ENCODE data around the gene MSLN. TPM values are rescaled to one million over a fixed set of nuclear protein-coding genes. Genes with fewer than 3 reads are reported as not detected.

MSLN gene
- total and polyA plus RNA-seq, 2 of the 13 experiments (the other 11 are each of a cell fraction or from before 2014, with no cell fraction given), result 2.0 to 2.3 TPM

DNA sequence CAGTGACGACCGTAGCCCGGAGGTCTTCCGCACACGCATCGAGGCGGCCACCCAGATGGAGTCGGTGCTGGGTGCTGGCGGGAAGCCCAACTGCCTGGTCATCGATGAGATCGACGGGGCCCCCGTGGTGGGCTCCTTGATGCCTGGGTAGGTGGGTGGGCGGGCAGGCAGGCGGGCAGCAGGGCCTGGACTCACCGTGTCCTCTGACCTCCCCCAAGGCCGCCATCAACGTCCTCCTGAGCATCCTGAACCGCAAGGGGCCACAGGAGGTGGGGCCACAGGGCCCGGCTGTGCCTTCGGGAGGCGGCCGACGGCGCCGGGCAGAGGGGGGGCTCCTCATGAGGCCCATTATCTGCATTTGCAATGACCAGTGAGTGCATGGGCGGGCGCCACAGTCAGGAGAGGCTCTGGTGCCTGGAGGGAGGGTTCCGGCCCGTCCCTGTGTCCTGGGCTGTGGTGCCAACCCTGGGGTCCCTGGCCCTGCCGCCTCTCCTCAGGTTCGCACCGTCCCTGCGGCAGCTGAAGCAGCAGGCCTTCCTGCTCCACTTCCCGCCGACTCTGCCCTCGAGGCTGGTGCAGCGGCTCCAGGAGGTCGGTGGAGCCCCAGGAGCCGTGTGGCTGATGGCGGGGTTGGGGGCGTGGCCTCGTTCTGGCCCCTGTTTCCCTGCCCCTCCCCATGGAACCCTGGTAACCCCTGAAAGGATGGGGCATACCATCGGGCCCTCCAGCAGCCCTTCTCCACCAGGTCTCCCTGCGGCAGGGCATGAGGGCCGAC is 31.9 kb downstream of the MSLN start (continued):
- TF ChIP-seq XBP1 (CRISPR knock-in tag; IDR thresholded peaks at IDR 0.05), result no peak

DNA sequence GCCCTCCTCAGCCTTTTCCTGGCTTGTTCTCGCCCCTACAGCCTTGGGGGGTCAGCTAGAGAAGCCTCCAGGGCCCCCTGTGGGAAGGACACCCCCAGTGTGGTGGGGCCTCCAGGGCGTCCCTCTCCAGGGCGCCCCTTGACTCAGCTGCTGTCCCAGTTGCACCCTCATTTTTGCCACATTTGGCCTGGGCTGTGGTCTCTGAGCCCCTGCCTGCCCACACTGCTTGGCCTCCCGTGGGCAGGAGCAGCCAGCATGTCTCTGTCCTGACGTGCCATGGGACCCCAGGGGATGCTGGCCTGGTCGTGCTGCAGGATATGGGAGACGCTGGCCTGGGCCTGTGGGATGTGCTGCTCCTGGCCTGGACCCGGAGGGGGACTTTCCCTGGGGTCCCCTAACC is 32.9 kb downstream of the MSLN start:
- H3K36me3 ChIP-seq (replicated peaks in 1 of 2; ENCODE audit: control insufficient read depth in 1 of 2, insufficient read depth in 2 of 2, low read length in 2 of 2), result peaks cover 6 to 9% of the 10 kb centered on the region in 2 experiments; a peak in 3 of 5 replicates
- POLR2A ChIA-PET, result no interaction called here
- FAIRE-seq (no peak), DNase-seq (ENCODE audit: low spot score) (no peak), ATAC-seq (no peak)
- H3K27ac ChIP-seq (ENCODE audit: extremely low read length, insufficient read depth, low read length), result no peak overlapping the region
- H3K9me3 ChIP-seq (ENCODE audit: low read length), result no peaks in the 10 kb centered on the region
- no peaks in the 10 kb centered on the region for H4K20me1 ChIP-seq (ENCODE audit: insufficient read depth, low read length)
- intact Hi-C loops (cut with micrococcal nuclease; ENCODE audit: unreplicated experiment), result no loop called here
- H3K9ac ChIP-seq (ENCODE audit: insufficient read depth, low read depth, low read length), result no peak overlapping the region
- H3K79me2 ChIP-seq (ENCODE audit: insufficient read depth, low read length), result peaks cover 3% of the 10 kb centered on the region
- in situ Hi-C loops (cut with HindIII; ENCODE audit: extremely low pct_ligation_motif_present, low pct_unique_long_range_greater_than_20kb), result no loop called here
- TF ChIP-seq, protein P1, sequence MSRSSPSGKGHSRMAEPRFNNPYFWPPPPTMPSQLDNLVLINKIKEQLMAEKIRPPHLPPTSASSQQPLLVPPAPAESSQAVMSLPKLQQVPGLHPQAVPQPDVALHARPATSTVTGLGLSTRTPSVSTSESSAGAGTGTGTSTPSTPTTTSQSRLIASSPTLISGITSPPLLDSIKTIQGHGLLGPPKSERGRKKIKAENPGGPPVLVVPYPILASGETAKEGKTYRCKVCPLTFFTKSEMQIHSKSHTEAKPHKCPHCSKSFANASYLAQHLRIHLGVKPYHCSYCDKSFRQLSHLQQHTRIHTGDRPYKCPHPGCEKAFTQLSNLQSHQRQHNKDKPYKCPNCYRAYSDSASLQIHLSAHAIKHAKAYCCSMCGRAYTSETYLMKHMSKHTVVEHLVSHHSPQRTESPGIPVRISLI (CRISPR knock-in tag; IDR thresholded peaks at IDR 0.05; ENCODE audit: borderline replicate concordance), result no peak
- TF ChIP-seq CREB1 (IDR thresholded peaks at IDR 0.05), result no peak
- TF ChIP-seq CREB1 (CRISPR knock-in tag; IDR thresholded peaks at IDR 0.05), result no peak
- TF ChIP-seq ZNF678 (CRISPR knock-in tag; IDR thresholded peaks at IDR 0.05), result no peak
- TF ChIP-seq ZBTB20 (CRISPR knock-in tag; IDR thresholded peaks at IDR 0.05; ENCODE audit: borderline replicate concordance, low read depth), result no peak
- no peak for TF ChIP-seq FOSL1 (CRISPR knock-in tag; IDR thresholded peaks at IDR 0.05; ENCODE audit: borderline replicate concordance)
- TF ChIP-seq SMARCC2 (IDR thresholded peaks at IDR 0.05), result no peak
- TF ChIP-seq ZNF33A (CRISPR knock-in tag; IDR thresholded peaks at IDR 0.05; ENCODE audit: borderline replicate concordance), result no peak
- TF ChIP-seq ZNF891 (CRISPR knock-in tag; IDR thresholded peaks at IDR 0.05), result no peak
- TF ChIP-seq ZBTB42 (CRISPR knock-in tag; IDR thresholded peaks at IDR 0.05), result no peak
- no peaks in the 10 kb centered on the region for H3K27me3 ChIP-seq (ENCODE audit: control insufficient read depth in 1 of 2, insufficient read depth in 2 of 2, low read length in 2 of 2)
- no peak overlapping the region for H3K4me2 ChIP-seq (ENCODE audit: low read depth, low read length)
- H3K4me3 ChIP-seq (replicated peaks in 1 of 3; ENCODE audit: insufficient read depth in 1 of 3, low read depth in 2 of 3, low read length in 3 of 3), result no peak overlapping the region
- CTCF ChIA-PET (ENCODE audit: low intra/inter-chr PET ratio, low total read pairs), result no interaction called here
- peaks cover 10% of the 10 kb centered on the region for H3K4me1 ChIP-seq (ENCODE audit: insufficient read depth, low read length)
- no peak overlapping the region for H2AFZ ChIP-seq (ENCODE audit: low read length)
- BruUV-seq (replicated peaks), result no TSS peak
- WGBS (ENCODE audit: low lambda C conversion rate), result no CpG with 5 or more reads among the region's 8 CpGs

All from HepG2 (cell line).